Heart left ventricle (tissue), 16 donors: ENCODE data around the gene SPATA3. TPM values are rescaled to one million over a fixed set of nuclear protein-coding genes. Genes with fewer than 3 reads are reported as not detected.

ENCODE experiments used
- ATAC-seq, 4 donors: fragments of 200-7000 bp; cut with Tn5 transposase; one replicate each; pipeline ENCODE4 v1.9.1; 2020 to 2022; ENCODE audit warnings: moderate library complexity in 4 of 4, mild to moderate bottlenecking in 3 of 4, moderate number of reproducible peaks in 1 of 4
- DNase-seq, 5 donors: peaks; one replicate each; pipeline ENCODE4 v3.0.0-alpha.2; 2020
- H3K27ac ChIP-seq, 12 donors: fragments of 200-600 bp; sonication (generic) in 4 of 12; one replicate each; pipeline versions ENCODE4 v1.5.0 to v1.8.0; 2016 to 2022; ENCODE audit warnings: mild to moderate bottlenecking in 2 of 12
- H3K27me3 ChIP-seq, 9 donors: fragments of 200-600 bp; sonication (generic) in 2 of 9; one replicate each; pipeline versions ENCODE4 v1.5.1 to v1.8.0; 2016 to 2022; ENCODE audit warnings: mild to moderate bottlenecking in 3 of 9
- H3K36me3 ChIP-seq, 9 donors: fragments of 200-600 bp; sonication (generic) in 2 of 9; one replicate each; pipeline versions ENCODE4 v1.5.0 to v1.8.0; 2018 to 2022; ENCODE audit warnings: mild to moderate bottlenecking in 2 of 9
- H3K4me1 ChIP-seq, 12 donors: fragments of 200-600 bp; sonication (generic) in 4 of 12; one replicate each; pipeline versions ENCODE4 v1.5.0 to v1.8.0; 2016 to 2022; ENCODE audit warnings: mild to moderate bottlenecking in 3 of 12
- H3K4me3 ChIP-seq, 12 donors: fragments of 200-600 bp; sonication (generic) in 4 of 12; one replicate each; pipeline versions ENCODE4 v1.5.0 to v1.8.0; 2017 to 2022; ENCODE audit warnings: mild to moderate bottlenecking in 9 of 12, moderate library complexity in 4 of 12
- H3K9me3 ChIP-seq, 12 donors: fragments of 200-600 bp; sonication (generic) in 4 of 12; one replicate each; pipeline versions ENCODE4 v1.5.0 to v1.8.0; 2016 to 2022; ENCODE audit warnings: mild to moderate bottlenecking in 1 of 12
- CTCF ChIP-seq, 12 donors: fragments of 200-600 bp; sonication (generic) in 4 of 12; IDR thresholded peaks; one replicate each; pipeline versions ENCODE4 v1.5.0 to v1.8.0; 2018 to 2022; ENCODE audit warnings: antibody characterized with exemption in 12 of 12, mild to moderate bottlenecking in 5 of 12
- POLR2A ChIP-seq, 2 donors: fragments of 450-650 bp; IDR thresholded peaks; one replicate each; pipeline ENCODE4 v1.6.1; 2017; ENCODE audit warnings: antibody characterized with exemption in 2 of 2, mild to moderate bottlenecking in 2 of 2, moderate library complexity in 2 of 2
- WGBS, 4 donors: extraction: QIAGEN DNeasy Blood & Tissue Kit in 2 of 4; methylation state at CpG; one replicate each; pipeline versions ENCODE4 v1.1.5 to v1.1.7; 2013 to 2018; 5-methylcytosine and 5-hydroxymethylcytosine counted together
- intact Hi-C, 10 donors: fragments of 100-400 bp; cut with DNase I; formaldehyde crosslinking; loops; one replicate each; pipeline versions ENCODE4 v1.11.1 to v1.14.2; 2022
- polyA plus RNA-seq, 2 donors: library from polyadenylated mRNA; stranded (reverse); fragments of 200-250 nt; gene quantifications; one replicate each; pipeline ENCODE4 v1.2.3, GENCODE V29; 2013
- total RNA-seq, 9 donors: library from RNA; depleted of rRNA in 2 of 9; stranded (reverse); fragments of >200 nt in 2 of 9; fragmentation: NEBNext Ultra II Directional in 3 of 9; extraction: Animal tissue kit (Norgen Biotek cat#: 25700) in 3 of 9; gene quantifications; one replicate each; pipeline versions ENCODE4 v1.1.0 to v1.2.4, GENCODE V29; 2016 to 2023
- donor health status: ischemic (EF 13 %, LVEDD 7.1; RV severe dilation, severe dysfunction).
- donor health status: healthy with polysubstance abuse.
- donor health status: DM: no; HTN: yes; CAD: no.
- donor health status: DM: no; HTN: no; CAD: no.
- donor health status: ischemic (EF 25% LVEDD 6.9; RV normal size, moderate dysfunction).
- donor health status: ischemic (EF 25% LVEDD 5.7; RV mildly dilated, moderate dysfunction).
- donor health status: healthy.
- donor health status: DM: yes; HTN: yes; CAD: no.
- donor health status: ischemic (EF 35%, LVEDD 5.7; RV mildly dilated, moderate dysfunction).
- donor health status: nonischemic (EF 11% LVEDD 7.7; RV severe dilation, severe dysfunction).
- donor health status: DM: yes; HTN: yes; CAD: no.
- donor health status: PGD.
- donor health status: ischemic (EF 29% LVEDD 5.4; RV normal size, mild dysfunction).
- donor health status: nonischemic (EF 23%, LVEDD 6.1; RV moderate dilation, normal function).

The SPATA3 gene
- total and polyA plus RNA-seq, 11 donors = not detected

DNA sequence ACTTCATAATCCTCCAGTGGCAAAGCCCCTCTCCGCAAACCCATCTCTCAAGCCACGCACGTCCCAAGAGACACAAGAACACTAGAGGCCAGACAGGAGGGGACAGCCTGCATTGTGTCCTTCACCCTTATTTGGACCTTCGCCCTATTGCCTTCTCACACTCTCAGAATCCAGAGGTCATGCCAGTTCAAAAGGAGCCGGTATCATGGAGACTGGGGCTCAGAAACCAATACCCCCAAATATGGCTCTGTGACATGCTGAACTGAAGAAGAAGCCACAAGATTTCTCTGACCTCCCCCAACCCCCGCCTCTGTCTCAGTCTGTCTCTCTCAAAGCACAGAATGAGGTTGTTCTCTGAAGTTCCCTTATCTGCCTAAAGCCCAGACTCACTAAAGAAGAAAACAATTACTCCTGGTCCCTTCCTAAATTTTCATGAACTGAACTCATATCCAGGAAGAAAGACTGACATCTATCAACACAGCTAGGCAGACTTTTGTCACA lies 19.2 kb upstream of the SPATA3 start:
- no peak overlapping the region for H3K27ac ChIP-seq
- TF ChIP-seq CTCF (IDR thresholded peaks at IDR 0.05) = no peak
- TF ChIP-seq POLR2A (IDR thresholded peaks at IDR 0.05) = no peak
- peaks cover 0 to 4% (median 0%) of the 10 kb centered on the region in 9 donors for H3K27me3 ChIP-seq
- no peak for ATAC-seq
- no peaks in the 10 kb centered on the region for H3K36me3 ChIP-seq
- peaks cover 0 to 5% (median 0%) of the 10 kb centered on the region in 12 donors for H3K4me1 ChIP-seq
- DNase-seq = no peak
- H3K9me3 ChIP-seq = no peaks in the 10 kb centered on the region
- intact Hi-C loops = no loop called here
- H3K4me3 ChIP-seq = no peak overlapping the region
- WGBS, 4 donors = 71 to 83% (median 80%) methylated on average over 6 of the region's 6 CpGs

DNA sequence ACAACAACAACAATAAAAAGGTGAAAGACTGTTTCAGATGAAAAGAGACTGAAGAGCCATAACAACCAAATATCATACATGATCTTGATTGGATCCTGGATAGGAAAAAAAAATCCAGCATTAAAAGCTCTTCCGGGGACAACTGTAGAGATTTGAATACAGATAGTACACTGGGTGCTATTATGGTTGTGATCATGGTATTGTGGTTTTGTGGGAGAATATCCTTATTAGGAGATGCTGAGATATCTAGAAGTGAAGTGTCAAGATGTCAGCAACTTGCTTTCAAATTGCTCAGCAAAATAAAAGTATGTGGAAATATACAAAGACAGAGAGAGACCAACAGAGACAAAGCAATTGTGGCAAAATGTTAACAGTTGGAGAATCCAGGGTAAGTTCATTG lies 15.5 kb upstream of the SPATA3 start:
- DNase-seq (no peak), ATAC-seq (no peak)
- H3K4me1 ChIP-seq = no peaks in the 10 kb centered on the region
- peaks cover 0 to 4% (median 0%) of the 10 kb centered on the region in 9 donors for H3K27me3 ChIP-seq
- H3K4me3 ChIP-seq = no peak overlapping the region
- intact Hi-C loops = loop anchor here in 1 of 10 donors (10.0 kb wide), 1 partner anchor 76 kb away; no protein-coding TSS in a partner anchor
- TF ChIP-seq CTCF (IDR thresholded peaks at IDR 0.05) (no peak), POLR2A (IDR thresholded peaks at IDR 0.05) (no peak)
- H3K27ac ChIP-seq = no peak overlapping the region
- no peaks in the 10 kb centered on the region for H3K9me3 ChIP-seq
- 74 to 85% (median 80%) methylated on average over 1 of the region's 1 CpG for WGBS, 4 donors
- H3K36me3 ChIP-seq = no peaks in the 10 kb centered on the region

- DNase-seq = no peak
- no peak for ATAC-seq
- Histone ChIP-seq H3K9me3 (no peaks in the 10 kb centered on the region), H3K36me3 (no peaks in the 10 kb centered on the region), H3K27ac (no peak overlapping the region), H3K4me3 (no peak overlapping the region), H3K27me3 (peaks cover 0 to 9% (median 6%) of the 10 kb centered on the region in 9 donors), H3K4me1 (peaks cover 0 to 2% (median 0%) of the 10 kb centered on the region in 12 donors)
- 73 to 90% (median 79%) methylated on average over 8 of the region's 8 CpGs for WGBS, 4 donors
- TF ChIP-seq CTCF (IDR thresholded peaks at IDR 0.05) (no peak), POLR2A (IDR thresholded peaks at IDR 0.05) (no peak)
- intact Hi-C loops = loop anchor here in 1 of 10 donors (10.0 kb wide), 1 partner anchor 77 kb away; no protein-coding TSS in a partner anchor
These were observed 14.2 kb upstream of the SPATA3 start for GRCh38 chr2:230981704-230982103.

DNA sequence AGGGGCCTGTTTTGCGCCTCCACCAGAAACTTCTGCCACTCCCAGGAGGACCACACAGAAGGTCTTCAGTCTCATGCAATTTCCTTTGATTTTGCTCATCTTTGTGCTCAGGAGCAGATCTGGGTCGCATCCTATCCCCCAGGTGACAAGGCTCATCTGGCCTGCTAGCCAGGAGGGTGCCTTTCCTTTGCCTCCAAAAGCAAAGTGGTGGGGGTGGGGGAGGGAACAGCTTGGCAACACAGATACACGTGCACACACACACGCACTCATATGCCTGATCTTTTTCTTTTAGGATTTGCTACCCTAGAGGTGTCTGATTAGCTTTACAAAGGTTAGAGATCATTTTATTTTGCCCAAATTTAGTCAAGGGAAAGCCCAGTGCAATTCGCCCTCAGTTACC lies 13.8 kb upstream of the SPATA3 start:
- WGBS, 4 donors = 91 to 94% (median 92%) methylated on average over 5 of the region's 5 CpGs
- H3K9me3 ChIP-seq = no peaks in the 10 kb centered on the region
- peaks cover 0 to 13% (median 6%) of the 10 kb centered on the region in 9 donors for H3K27me3 ChIP-seq
- H3K4me3 ChIP-seq = no peak overlapping the region
- H3K27ac ChIP-seq = no peak overlapping the region
- H3K4me1 ChIP-seq = peaks cover 0 to 5% (median 4%) of the 10 kb centered on the region in 12 donors
- DNase-seq (no peak), ATAC-seq (no peak)
- no peak for TF ChIP-seq POLR2A (IDR thresholded peaks at IDR 0.05)
- no peaks in the 10 kb centered on the region for H3K36me3 ChIP-seq
- intact Hi-C loops = loop anchor here in 1 of 10 donors (10.0 kb wide), 1 partner anchor 77 kb away; no protein-coding TSS in a partner anchor

- no peak for ATAC-seq
- 77 to 93% (median 91%) methylated on average over 3 of the region's 3 CpGs for WGBS, 4 donors
- H3K4me3 ChIP-seq = no peak overlapping the region
- H3K9me3 ChIP-seq = no peaks in the 10 kb centered on the region
- intact Hi-C loops = loop anchor here in 1 of 10 donors (10.0 kb wide), 1 partner anchor 78 kb away; no protein-coding TSS in a partner anchor
- no peak for DNase-seq
- peaks cover 0 to 13% (median 6%) of the 10 kb centered on the region in 9 donors for H3K27me3 ChIP-seq
- TF ChIP-seq POLR2A (IDR thresholded peaks at IDR 0.05) (no peak), CTCF (IDR thresholded peaks at IDR 0.05) (no peak)
- H3K36me3 ChIP-seq = no peaks in the 10 kb centered on the region
- no peak overlapping the region for H3K27ac ChIP-seq
- peaks cover 0 to 5% (median 4%) of the 10 kb centered on the region in 12 donors for H3K4me1 ChIP-seq
These were observed 13.4 kb upstream of the SPATA3 start for GRCh38 chr2:230982528-230982927.
